ENCODE measurements around the gene TNFAIP3.

- no peak for TF ChIP-seq FOXM1 (IDR thresholded peaks at IDR 0.05; ENCODE audit: borderline replicate concordance)
- no peak for TF ChIP-seq FOXK2 (IDR thresholded peaks at IDR 0.05)
- no peak for TF ChIP-seq TARDBP (IDR thresholded peaks at IDR 0.05)
- TF ChIP-seq ZNF384 (IDR thresholded peaks at IDR 0.05) = no peak
- TF ChIP-seq SP1 (IDR thresholded peaks at IDR 0.05) = no peak
- TF ChIP-seq BHLHE40 (IDR thresholded peaks at IDR 0.05; ENCODE audit: borderline replicate concordance) = no peak
- no peak for TF ChIP-seq FOXA1 (IDR thresholded peaks at IDR 0.05)
- TF ChIP-seq LEF1 (IDR thresholded peaks at IDR 0.05; ENCODE audit: borderline replicate concordance) = no peak
- TF ChIP-seq ARNT (IDR thresholded peaks at IDR 0.05) = no peak
- TF ChIP-seq SUZ12 (IDR thresholded peaks at IDR 0.05) = no peak
- TF ChIP-seq NFRKB (IDR thresholded peaks at IDR 0.05) = no peak
- TF ChIP-seq L3MBTL2 (conservative IDR thresholded peaks at IDR 0.05) = no peak
- TF ChIP-seq ELF4 (IDR thresholded peaks at IDR 0.05) = no peak
- no peak for TF ChIP-seq PKNOX1 (IDR thresholded peaks at IDR 0.05)
These were observed 53.0 kb downstream of the TNFAIP3 start for GRCh38 chr6:137919837-137920730.

Data from HEK293T (cell line).